NCI-H1436 (cell line): ENCODE results near the gene ARHGAP10.
A peak's percentile ranks its signal among the peaks of the same experiment; 100 is the strongest.

Source experiments
- DNase-seq: peaks from one replicate; lab custom pipeline; 2025; lab: John Stamatoyannopoulos, UW

ARHGAP10 gene

DNA sequence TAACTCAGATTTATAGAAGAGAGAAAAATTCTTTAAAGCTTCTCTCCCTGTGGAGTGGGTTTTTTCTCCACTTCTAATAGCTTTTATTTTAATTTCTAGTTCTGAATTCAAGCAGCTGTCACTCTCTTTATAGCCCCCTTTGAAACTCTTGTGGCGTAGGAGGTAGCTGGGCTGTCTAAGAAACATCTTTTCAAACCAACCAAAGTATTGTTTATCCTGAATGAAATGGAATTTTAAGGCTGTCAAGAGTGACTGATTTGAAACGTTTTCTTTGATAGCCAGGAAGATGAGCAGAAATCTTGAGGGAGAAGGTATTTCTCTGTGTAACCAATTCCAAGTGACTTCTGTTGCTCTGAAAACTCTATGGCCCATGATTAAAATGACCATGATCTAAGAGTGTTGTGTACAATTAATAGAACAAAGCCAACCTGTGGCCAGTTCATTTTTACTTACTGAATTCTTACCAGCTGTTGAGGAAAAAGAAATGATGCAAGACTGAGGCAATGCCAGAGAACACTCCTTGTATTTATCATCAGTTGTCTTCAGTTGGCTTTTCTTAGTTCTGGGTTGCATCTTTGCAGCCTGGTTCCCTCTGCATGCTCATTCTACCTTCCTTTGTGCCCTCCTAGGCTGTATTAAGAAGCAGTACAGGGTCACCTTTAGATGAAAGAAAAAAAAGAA lies 298.4 kb downstream of the ARHGAP10 start:
- no peak for DNase-seq

DNA sequence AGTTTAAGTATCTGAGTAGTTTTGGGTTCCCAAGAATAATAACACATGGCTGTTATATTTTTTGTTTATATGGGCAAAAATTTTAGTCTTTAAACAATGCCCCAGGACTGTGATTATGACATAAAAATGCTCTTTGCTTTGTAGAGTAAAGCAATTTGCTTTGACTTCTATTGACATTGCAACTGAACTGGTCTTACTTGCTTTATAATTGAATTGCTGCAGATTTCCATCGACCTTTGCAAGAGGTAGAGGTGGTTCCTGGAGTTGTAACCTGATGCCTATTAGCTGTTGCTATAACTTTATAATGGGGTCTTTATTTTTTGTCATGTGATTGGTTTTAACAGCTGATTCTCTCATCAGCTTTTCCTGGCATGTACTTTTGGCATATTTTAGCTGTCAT lies 302.9 kb downstream of the ARHGAP10 start:
- DNase-seq = no peak

DNA sequence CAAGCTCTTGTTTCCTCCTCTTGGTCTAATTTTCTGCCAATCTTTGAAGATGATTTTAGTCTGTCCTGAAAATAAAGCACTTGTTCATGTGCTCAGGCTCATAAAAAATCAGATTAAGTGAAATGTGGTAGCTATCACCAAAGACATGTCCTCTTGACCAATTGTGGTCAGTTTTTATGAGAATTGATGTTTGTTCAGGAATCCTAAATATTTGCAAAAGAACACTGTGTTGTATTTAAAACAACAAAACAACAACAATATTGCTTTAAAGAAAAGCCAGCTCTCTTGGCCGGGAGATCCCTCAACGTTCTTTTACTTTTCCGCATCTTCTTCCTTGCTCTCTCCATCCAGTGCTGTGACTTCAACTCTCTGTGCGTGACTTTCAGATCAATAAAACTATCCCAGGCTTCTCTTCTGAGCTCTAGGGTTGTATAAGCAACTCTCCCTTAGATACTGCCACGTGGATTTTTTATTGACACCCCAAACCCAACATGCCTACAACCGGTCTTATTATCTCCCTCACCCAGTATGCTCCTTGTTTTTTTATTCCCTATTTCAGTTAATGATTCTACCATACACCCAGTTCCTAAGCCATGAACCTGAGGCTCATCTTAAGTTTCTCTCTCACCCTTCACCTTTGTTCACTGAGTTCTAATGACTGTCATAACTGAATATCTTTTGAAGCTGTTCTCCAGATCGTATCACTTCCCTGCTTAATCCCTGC lies 309.9 kb downstream of the ARHGAP10 start:
- DNase-seq = no peak

DNA sequence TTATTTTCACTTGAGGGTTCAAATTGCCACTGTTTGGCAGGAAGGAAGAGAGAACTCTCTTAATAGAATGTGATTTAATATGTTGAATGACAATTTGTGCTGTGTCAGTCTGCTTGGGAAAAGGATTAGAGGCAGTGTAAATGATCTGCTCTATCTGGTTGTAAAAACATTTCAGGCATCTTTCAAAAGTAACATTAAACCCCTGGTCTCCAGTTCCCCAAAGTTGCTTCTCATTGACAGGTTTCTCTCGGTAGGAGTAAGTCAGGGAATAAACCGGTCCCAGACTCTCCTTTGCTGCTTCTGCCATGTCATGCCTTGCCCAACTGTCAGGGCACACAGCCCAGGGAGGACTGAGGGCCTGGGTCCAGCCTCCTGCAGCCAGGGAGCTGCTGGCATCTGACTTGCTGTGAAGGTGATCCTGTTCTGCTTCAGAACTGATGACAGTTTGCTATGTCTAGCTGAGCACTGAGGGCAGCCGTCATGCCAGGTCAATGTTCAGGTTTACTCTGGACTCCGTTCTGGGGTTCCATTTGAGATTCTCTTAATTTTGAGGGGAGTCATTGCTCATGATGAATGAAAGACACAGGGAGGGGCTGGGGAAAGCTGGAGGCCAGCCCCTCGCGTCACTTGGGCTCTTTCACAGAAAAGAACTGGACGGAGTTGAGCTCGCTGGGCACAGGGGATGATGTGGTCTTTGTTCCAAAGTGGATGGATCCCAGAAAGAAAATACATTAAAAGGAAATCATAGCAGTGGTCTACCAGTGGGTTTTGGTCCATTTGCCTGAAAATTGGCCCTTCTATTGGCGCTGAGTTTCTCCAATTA lies 312.4 kb downstream of the ARHGAP10 start:
- DNase-seq = no peak

DNA sequence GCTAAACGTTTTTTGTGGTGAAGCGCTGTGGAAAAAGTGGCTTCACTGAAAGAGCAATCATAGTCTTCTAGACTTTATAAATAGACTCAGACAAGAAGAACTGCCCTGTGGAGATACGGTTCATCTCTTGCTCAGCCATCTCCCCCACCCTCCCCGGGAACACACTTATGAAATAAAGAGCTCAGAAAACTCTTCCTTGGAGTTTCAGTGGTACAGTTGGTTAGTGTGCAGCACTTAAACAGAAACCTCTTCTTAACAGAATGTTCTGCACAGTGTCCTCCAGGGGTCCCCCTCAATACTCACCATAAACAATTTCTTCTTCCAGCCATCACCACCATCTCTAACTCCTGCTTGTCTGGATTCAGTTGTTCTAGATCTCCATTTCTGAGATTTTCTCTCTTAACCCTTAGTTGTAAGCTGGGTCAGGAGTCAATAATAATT lies 313.0 kb downstream of the ARHGAP10 start:
- no peak for DNase-seq

DNA sequence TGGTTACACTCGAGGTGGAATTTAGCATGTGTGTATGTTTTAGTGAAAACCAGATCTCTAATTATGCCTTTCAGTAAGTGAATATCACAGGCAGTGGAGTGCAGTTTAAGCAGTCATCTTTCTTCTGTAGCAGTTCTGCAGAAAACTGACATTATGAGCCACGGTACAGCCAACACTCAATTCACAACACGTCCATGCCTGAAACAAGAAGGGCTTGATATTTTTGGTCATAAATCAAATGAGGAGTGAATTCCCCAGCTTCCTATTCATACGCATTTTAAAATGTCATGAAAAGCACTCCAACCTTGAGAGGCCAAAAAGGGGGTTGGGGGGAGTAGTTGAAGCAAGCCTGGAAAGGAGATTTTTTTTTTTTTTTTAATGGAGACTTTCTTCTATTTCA lies 316.7 kb downstream of the ARHGAP10 start:
- peak; percentile 14 for DNase-seq

DNA sequence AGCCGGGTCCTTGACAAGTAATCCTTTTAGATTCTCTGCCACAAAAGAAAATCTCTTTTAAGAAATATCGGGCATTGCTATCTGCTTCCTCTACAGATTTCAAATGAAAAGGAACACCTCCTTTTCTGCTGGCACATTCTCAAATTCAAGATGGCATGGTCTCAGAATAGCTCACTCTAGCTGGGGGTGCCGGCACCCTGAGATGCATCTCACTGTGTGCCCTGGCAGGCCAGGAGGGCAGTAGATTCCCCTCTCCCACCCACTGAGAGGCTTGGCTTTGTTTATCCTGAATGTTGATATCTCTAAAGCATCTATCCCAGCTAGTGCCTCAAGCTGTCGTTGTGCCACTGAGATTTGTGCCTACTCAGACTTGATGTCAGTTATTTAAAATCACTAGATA lies 319.5 kb downstream of the ARHGAP10 start:
- no peak for DNase-seq

DNA sequence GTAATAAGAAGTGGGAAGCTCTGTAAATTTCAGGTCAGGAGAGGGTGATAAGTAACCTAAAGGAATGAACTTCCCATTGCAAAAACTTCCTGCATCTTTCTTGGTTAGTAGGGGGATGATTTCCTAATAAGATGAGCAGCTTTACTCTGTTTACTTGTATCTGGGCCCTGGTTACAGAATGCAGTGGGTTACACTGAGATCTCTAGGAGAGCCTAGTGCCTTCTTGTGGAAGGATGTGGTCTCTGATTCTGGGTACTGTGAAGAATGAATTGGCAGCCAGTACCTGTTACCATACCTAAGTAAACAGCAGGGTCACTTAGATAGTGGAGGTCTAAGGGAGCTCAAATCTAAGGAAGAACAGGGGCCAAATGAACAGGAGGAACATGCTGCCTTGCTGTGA lies 320.6 kb downstream of the ARHGAP10 start:
- DNase-seq = no peak

DNA sequence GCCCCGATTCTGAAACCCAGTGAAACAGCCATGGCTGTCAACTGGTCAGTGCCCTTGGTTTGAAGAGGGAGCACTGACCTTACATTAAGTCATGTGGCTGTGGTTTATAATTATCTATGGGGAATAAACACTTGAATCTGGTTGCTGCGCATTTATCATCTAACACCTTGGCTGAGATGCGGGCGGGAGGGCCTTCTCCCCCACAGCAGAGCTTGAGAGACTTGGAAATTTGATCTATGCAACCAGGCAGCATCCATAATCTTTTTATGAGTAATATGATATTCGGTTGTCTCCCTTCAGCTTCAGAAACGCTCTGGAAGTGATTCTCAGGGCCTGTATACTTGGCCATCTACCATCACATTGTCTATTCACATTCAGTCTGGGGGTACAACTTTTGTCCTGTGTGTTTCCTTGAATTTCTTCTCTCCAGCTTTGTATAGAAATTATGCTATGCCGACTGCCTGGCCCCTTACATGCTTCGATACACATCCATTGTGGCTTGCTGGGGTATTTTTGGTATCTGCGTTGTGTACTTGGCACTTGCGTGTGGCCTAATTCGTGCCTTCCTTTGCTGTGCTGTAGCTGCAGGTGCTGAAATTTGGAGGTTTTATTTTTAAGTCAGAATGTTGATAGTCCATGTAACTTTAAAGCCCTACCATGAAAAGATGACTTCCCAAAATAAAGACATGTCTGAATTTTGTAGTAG lies 321.6 kb downstream of the ARHGAP10 start:
- DNase-seq = peak; percentile 42

DNA sequence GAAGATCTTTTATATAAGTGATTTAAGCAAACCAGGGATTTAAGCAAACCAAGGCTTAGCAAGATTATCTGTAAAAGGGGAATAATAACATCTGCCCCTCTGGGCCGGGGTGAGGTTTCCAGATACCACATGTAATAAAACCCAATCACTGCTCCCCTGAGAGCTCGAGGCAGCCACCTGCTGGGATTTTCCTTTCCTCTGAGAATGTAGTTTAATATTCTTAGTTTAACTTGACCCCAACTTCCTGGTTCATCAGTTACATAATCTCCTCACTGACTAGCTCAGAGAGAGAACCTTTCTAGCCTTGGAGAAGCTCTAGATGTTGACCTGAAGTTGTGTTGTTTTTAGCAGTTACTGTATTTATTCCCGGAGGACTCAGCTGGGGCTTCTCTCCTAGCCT lies 322.4 kb downstream of the ARHGAP10 start:
- peak; percentile 58 for DNase-seq

DNA sequence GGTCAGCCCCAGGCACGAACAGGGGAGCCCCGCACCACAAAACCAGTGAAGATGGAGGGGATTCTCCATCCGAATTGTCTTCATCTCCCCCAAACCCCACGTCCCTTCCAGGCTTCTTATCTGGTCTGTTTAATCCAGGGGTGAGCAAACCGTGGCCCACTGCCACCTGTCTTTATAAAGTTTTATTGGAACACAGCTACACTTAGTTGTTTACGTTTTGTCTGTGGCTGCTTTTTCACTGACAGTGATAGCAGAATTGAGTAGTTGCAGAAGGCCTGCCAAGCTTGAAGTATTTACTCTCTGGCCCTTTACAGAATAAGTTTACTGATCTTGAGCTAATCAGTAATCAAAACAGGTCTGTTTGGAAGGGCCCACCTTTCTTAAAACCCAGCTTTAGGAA lies 324.0 kb downstream of the ARHGAP10 start:
- no peak for DNase-seq

DNA sequence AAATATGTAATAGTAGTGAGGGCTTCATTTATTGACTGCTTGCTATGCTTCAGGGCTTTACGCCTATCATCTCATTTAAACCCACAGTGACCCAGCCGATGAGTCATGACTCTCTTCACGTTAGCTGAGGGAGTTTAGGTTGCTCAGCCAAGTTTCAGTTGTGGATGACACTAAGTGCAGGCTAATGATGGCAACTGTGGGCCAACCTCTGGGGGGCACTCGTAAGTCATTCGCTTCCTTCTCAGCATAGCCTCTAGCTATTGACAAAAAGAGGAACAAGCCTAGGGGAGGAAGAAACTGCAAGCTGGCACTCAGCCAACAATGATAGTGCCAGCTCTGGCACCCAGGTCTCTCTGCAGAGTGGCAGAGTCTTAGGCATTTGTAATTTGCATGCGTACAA lies 325.0 kb downstream of the ARHGAP10 start:
- peak; percentile 51 for DNase-seq

DNA sequence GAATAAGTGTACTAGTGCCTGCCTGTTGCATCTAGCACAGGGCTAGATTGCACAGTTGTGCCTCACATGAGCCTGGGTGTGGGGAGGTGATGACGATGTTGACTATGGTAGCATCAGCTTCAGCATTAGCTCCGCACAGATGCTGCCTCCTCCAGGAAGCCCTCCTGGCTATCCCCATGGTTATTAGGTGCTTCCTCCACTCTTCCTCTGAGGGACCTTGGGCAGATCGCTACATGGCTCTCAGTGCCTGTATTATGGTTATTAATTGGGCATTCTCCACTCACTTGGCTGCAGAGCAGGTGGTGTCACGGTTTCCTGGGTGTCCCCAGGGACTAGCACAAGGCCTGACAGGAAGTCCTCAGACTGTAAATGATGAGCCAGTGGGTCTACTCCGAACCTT lies 325.6 kb downstream of the ARHGAP10 start:
- peak; percentile 13 for DNase-seq

DNA sequence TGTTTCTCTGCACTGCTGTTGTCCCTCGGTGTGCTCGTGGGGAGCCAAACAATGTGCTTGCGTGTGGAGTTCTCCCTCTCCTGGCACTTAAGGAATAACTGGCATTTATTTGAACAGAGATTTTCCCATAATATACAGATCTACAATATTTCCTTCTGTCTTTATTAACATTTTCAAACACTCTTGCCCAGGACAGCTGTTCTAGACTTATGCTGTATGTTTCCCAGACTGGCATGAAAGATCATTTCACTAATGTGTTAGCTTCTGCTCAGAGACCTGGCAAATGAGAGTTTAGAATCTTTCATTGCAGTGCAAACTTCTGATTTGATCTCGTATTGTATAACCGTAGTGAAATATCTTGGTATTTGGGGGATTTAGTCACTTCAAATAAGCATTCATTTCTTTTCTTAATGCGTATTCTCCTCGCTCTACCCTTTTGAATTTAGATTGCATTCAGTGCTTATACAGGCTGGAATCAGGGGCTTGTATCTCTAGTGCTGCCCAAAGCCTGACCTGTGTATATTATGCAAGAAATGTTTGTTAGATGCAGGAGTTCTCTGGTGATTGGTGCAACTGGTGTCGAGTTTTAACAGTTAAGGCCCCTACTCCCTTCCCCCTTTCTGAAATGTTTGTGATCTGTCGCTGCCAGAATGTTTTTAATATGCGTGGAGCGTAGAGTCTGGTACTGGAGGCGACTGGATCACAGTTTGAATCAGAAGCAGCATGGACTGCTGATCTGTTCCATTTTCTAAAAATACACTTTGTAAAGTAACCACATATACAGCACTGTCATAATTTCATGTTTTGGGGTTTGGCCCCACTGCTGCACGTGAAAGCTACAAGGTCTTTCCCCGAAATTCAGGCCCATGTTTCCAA lies 326.3 kb downstream of the ARHGAP10 start:
- DNase-seq = no peak

DNA sequence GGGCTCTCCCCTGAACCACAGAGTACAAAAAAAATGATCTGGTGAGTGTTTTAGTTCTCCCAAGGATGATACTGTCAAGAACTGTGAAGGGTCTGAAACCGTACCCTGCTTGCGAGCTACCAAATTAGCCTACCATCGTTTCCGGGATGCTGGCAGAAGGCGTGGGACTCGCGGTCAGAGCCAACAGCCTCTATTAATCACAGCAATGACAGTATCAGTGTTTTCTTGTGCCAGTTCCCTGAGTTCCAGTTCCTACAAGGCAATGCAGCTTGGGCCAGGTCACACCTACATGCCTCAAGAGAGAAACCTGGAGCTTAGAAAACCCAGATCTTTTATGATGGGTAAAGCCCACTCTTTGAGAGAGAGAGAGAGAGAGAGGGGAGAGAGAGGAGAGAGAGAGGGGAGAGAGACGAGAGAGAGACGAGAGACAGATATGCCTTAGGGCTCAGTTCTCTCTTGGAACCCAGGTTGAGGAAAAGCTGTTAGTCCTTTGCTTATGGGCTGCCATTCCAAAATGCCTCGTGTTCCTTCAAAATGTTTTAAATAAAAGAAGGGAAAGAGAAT lies 327.8 kb downstream of the ARHGAP10 start:
- no peak for DNase-seq

DNA sequence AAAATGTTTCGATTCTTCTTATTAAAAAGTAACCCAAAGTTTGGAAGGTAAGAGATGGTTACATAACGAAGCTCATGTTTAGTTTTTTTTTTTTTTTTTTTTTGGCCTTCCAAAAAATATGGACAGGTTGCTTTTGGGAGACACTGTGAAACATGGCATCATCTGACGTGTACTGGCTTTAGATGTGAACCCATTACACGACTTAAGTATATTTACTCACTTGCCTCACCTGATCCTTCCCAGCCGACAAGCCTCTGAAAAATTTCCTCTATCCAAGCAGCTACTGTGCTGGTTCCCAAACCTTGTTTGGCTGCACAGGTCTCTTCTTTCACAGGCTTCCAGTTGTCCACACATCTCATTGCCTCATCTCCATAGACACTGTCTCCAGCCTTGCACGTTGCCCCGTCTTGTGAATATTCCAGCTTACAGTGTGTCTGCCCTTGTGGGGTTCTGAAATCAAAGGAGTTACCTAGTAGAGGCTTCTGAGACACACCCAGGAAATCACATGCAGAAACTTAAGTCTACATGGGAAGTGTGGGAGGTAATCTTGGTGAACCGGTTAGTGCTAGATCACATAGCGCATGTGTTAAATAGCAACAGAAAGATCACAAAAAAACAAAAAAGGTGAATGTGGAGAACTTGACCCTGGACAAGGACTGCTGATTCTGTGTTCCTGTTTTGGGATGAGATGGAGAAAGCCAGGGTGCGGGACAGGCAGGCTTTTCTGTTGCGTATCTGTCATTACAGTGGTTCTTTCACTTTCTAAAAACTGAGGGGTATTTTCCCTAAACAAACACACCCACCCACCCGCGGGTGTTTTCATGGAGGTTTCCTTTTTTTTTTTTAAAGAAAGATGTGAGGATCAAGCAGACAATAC lies 328.6 kb downstream of the ARHGAP10 start:
- DNase-seq = no peak

DNA sequence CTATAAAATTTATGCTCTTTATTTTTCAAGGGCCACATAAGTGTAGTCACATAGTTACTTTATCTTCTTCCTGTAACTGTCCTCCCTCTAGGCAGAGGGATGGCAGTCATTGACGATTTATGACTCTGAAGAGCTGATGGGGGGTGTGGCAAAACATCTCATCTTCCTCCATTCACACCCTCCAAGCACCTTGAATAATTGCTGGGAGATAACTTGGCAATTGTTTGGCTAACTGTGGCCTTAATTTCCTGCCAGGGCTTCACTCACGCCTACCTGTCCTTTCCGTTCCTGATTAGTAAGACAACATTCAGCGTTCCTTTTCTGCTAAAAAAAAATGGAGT lies 329.2 kb downstream of the ARHGAP10 start:
- DNase-seq = no peak

DNA sequence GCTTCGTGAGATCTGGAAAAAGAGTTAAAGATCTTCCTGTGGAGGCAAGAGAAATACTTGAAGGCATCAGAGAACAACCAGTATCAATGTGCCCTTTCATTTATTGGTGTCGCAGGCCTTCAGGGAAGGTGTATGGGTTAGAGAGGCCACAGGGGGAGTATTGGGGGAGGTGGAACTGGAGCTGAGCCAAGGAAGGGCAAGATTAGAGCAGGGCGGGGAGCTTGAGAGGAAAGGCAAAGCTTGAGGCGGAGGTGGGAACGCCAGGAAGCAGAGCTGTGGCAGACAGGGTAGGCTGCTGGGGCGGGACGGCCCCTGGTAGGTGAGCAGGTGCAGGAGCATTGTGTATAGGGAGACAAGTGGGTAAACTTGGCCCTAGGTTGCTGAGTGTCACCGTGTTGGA lies 329.9 kb downstream of the ARHGAP10 start:
- no peak for DNase-seq

DNA sequence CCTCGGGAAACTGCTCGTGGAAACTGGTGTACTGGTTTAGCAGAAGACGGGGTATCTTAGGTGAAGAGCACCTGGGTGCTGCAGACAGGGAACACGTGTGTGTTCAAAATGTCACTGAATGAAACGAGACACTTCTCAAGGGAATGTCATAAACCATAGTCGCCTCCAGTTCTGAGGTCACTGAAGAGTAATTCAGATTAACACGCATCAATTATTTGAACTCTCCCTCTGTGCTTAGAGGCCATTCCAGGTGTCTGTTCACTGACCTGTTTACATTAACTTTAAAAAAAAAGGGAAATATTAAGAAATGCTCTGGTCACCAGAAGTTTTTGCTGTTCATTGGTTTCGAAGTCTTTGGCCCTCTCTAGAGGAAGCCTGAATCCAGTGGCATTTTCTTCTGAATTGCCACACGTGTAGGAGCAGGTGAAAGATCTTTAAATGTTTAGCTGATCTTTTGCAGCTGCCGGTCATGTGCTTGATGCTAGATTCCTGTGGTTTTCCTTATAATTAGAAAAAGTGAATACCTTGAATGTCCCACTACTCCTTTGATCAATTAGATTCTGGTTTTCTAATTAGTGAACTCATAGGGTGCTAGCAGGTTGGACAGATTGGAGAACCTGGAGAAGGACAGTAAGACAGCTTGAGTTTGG lies 330.5 kb downstream of the ARHGAP10 start:
- no peak for DNase-seq

DNA sequence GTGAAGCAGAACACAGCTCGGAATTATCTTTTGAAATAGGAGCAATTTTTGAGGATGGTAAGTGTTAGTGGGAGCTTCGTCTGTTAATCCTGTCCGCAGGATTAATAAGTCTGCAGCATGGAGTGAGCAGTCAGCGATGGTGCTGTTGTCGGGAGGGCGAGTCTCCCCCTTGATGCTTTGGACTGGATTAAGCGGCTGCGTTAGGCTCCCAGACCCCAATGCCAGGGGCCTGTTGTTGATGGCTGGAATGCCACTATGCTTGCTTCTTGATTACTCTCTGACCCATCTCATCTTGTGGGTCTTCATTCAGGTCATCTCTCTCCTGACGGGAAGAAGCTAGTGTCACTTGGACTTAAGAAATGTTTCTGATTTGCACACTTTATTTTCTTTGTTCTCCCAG lies 332.6 kb downstream of the ARHGAP10 start:
- no peak for DNase-seq
